Central memory CD8-positive, alpha-beta T cell (primary cell): ENCODE measurements around the gene GPNMB.
"Not testable (repeated sequence)": the region's sequence is repeated elsewhere in the genome, so short reads cannot be mapped to it uniquely, and the experiment has no call there.

Source experiments
- ATAC-seq: fragments of 150-1000 bp; cut with Tn5 transposase; replicated peaks from 2 replicates; pipeline ENCODE4 v1.10.0; 2022; ENCODE audit warnings: mild to moderate bottlenecking, moderate FRiP score, moderate number of reproducible peaks; ENCODE audit not compliant: poor library complexity, severe bottlenecking; ENCODE audit errors: extremely low read depth
- DNase-seq, 2 donors: peaks; one replicate each; pipeline ENCODE4 v3.0.0; 2021; ENCODE audit warnings: low spot score in 2 of 2
- H3K27ac Mint-ChIP-seq: one replicate; pipeline ENCODE4 v1.8.0; 2022; ENCODE audit warnings: low read depth, mild to moderate bottlenecking, moderate library complexity, mixed read lengths
- H3K27me3 Mint-ChIP-seq: one replicate; pipeline ENCODE4 v1.8.0; 2022; ENCODE audit warnings: mixed read lengths
- H3K36me3 Mint-ChIP-seq: one replicate; pipeline ENCODE4 v1.8.0; 2022; ENCODE audit warnings: mild to moderate bottlenecking, moderate library complexity, mixed read lengths; ENCODE audit not compliant: insufficient read depth
- H3K4me1 Mint-ChIP-seq: one replicate; pipeline ENCODE4 v1.8.0; 2022; ENCODE audit warnings: mixed read lengths
- H3K4me3 Mint-ChIP-seq: one replicate; pipeline ENCODE4 v1.8.0; 2022; ENCODE audit warnings: mild to moderate bottlenecking, moderate library complexity, mixed read lengths
- H3K9me3 Mint-ChIP-seq: one replicate; pipeline ENCODE4 v1.8.0; 2022; ENCODE audit warnings: mixed read lengths

The GPNMB gene

GRCh38 chr7:23298885-23299769, 52.6 kb downstream of the GPNMB start, which contains the start of gene MALSU1:
MALSU1 (plus strand) TSS chr7:23299339; CDS start chr7:23299353, 14 bp downstream.
- peak within 1 kb of the TSS; percentile 81 for H3K4me3 Mint-ChIP-seq
- no peaks in the 10 kb centered on the region for H3K9me3 Mint-ChIP-seq
- DNase-seq = peak; percentile 94 to 96
- peak; percentile 99 for ATAC-seq
- peaks cover 34% of the 10 kb centered on the region for H3K4me1 Mint-ChIP-seq
- H3K27me3 Mint-ChIP-seq = no peaks in the 10 kb centered on the region
- H3K36me3 Mint-ChIP-seq = peaks cover 24% of the 10 kb centered on the region
- H3K27ac Mint-ChIP-seq = peak within 1 kb of the TSS; percentile 88

- Mint-ChIP-seq H3K4me3 (peak overlapping the region; percentile 81), H3K36me3 (peaks cover 32% of the 10 kb centered on the region), H3K4me1 (peaks cover 41% of the 10 kb centered on the region), H3K9me3 (no peaks in the 10 kb centered on the region), H3K27me3 (no peaks in the 10 kb centered on the region), H3K27ac (peak overlapping the region; percentile 88)
- DNase-seq = no peak
- no peak for ATAC-seq
These were observed 53.3 kb downstream of the GPNMB start for GRCh38 chr7:23299770-23300300.

GRCh38 chr7:23306936-23307521, 60.5 kb downstream of the GPNMB start:
- DNase-seq (no peak), ATAC-seq (no peak)
- H3K27ac Mint-ChIP-seq = peak overlapping the region; percentile 67
- no peak overlapping the region for H3K4me3 Mint-ChIP-seq
- H3K9me3 Mint-ChIP-seq = no peaks in the 10 kb centered on the region
- H3K36me3 Mint-ChIP-seq = peaks cover 47% of the 10 kb centered on the region
- peaks cover 45% of the 10 kb centered on the region for H3K4me1 Mint-ChIP-seq
- H3K27me3 Mint-ChIP-seq = no peaks in the 10 kb centered on the region

GRCh38 chr7:23308754-23309153, 62.2 kb downstream of the GPNMB start:
- Mint-ChIP-seq H3K4me1 (peaks cover 33% of the 10 kb centered on the region), H3K36me3 (peaks cover 38% of the 10 kb centered on the region), H3K27me3 (no peaks in the 10 kb centered on the region), H3K4me3 (no peak overlapping the region), H3K27ac (no peak overlapping the region), H3K9me3 (no peaks in the 10 kb centered on the region)
- ATAC-seq (no peak), DNase-seq (no peak)

GRCh38 chr7:23312141-23312540, 65.6 kb downstream of the GPNMB start:
- H3K27me3 Mint-ChIP-seq, DNase-seq, H3K9me3 Mint-ChIP-seq, H3K4me3 Mint-ChIP-seq, ATAC-seq, H3K4me1 Mint-ChIP-seq, H3K27ac Mint-ChIP-seq: not testable (repeated sequence)
- H3K36me3 Mint-ChIP-seq = peaks cover 14% of the 10 kb centered on the region

- Mint-ChIP-seq H3K4me1 (no peaks in the 10 kb centered on the region), H3K4me3 (no peak overlapping the region), H3K9me3 (no peaks in the 10 kb centered on the region), H3K27me3 (peaks cover 7% of the 10 kb centered on the region), H3K27ac (no peak overlapping the region), H3K36me3 (peaks cover 1% of the 10 kb centered on the region)
- ATAC-seq (no peak), DNase-seq (no peak)
These were observed 68.8 kb downstream of the GPNMB start for GRCh38 chr7:23315366-23315765.
